Smooth muscle cell (in vitro differentiated cells): Measurements from ENCODE around the gene SLC26A3. TPM values are rescaled to one million over a fixed set of nuclear protein-coding genes. Genes with fewer than 3 reads are reported as not detected.

Source experiments
- DNase-seq: peaks from one replicate; lab custom pipeline; 2025; ENCODE audit not compliant: unreplicated experiment; lab: John Stamatoyannopoulos, UW
- H2AFZ ChIP-seq: fragments of 200-600 bp; sonication (generic); 2 replicates; pipeline ENCODE4 v1.6.0; 2016; ENCODE audit warnings: antibody characterized with exemption, low read depth, mild to moderate bottlenecking
- H3F3A ChIP-seq: fragments of 200-600 bp; sonication (generic); 2 replicates; pipeline ENCODE4 v1.6.0; 2017; ENCODE audit warnings: antibody characterized with exemption, low read depth
- H3K27ac ChIP-seq: fragments of 200-600 bp; sonication (generic); 2 replicates; pipeline ENCODE4 v1.5.1; 2016; ENCODE audit warnings: low read depth, mild to moderate bottlenecking
- H3K27me3 ChIP-seq: fragments of 200-600 bp; sonication (generic); 2 replicates; pipeline ENCODE4 v1.6.1; 2016; ENCODE audit warnings: low read depth, mild to moderate bottlenecking
- H3K36me3 ChIP-seq: fragments of 200-600 bp; sonication (generic); 2 replicates; pipeline ENCODE4 v1.5.1; 2016; ENCODE audit warnings: low read depth
- H3K4me1 ChIP-seq: fragments of 200-600 bp; sonication (generic); 2 replicates; pipeline ENCODE4 v1.5.1; 2016; ENCODE audit warnings: low read depth
- H3K4me2 ChIP-seq: fragments of 200-600 bp; sonication (generic); 2 replicates; pipeline ENCODE4 v1.6.0; 2016; ENCODE audit warnings: mild to moderate bottlenecking
- H3K4me3 ChIP-seq: fragments of 200-600 bp; sonication (generic); 2 replicates; pipeline ENCODE4 v1.5.1; 2016; ENCODE audit warnings: mild to moderate bottlenecking
- H3K79me2 ChIP-seq: fragments of 200-600 bp; sonication (generic); 2 replicates; pipeline ENCODE4 v1.6.0; 2016; ENCODE audit warnings: low read depth, mild to moderate bottlenecking
- H3K9ac ChIP-seq: fragments of 200-600 bp; sonication (generic); 2 replicates; pipeline ENCODE4 v1.6.0; 2016; ENCODE audit warnings: low read depth
- H3K9me3 ChIP-seq: fragments of 200-600 bp; sonication (generic); replicated peaks from 2 replicates; pipeline ENCODE4 v1.5.1; 2016; ENCODE audit warnings: low read depth
- H4K20me1 ChIP-seq: fragments of 200-600 bp; sonication (generic); 2 replicates; pipeline ENCODE4 v1.6.0; 2016; ENCODE audit warnings: low read depth
- WGBS: methylation state at CpG from one replicate; pipeline ENCODE4 v1.1.7; 2016; ENCODE audit warnings: low lambda C conversion rate; 5-methylcytosine and 5-hydroxymethylcytosine counted together
- polyA plus RNA-seq: library from polyadenylated mRNA; unstranded; fragments of >200 nt; fragmentation: Nextera tagmentation; extraction: Ambion mirVana; gene quantifications from 2 replicates; pipeline ENCODE4 v1.2.1, GENCODE V29; 2016
- total RNA-seq: library from RNA; depleted of rRNA; stranded (reverse); fragments of >200 nt; gene quantifications from 2 replicates; pipeline ENCODE4 v1.2.3, GENCODE V29; 2014
- TF ChIP-seq, protein P1 (sequence below): fragments of 200-600 bp; sonication (generic); IDR thresholded peaks from 2 replicates; pipeline ENCODE4 v1.5.1; 2017; ENCODE audit warnings: borderline replicate concordance, mild to moderate bottlenecking, antibody characterized with exemption; ENCODE audit not compliant: insufficient read depth, poor library complexity, severe bottlenecking

SLC26A3 gene
- total and polyA plus RNA-seq, 2 experiments from 2014 or later: not detected

GRCh38 chr7:107830420-107830819 lies 27.4 kb upstream of the SLC26A3 start:
- H3K4me2 ChIP-seq: no peak overlapping the region
- TF ChIP-seq, protein P1, sequence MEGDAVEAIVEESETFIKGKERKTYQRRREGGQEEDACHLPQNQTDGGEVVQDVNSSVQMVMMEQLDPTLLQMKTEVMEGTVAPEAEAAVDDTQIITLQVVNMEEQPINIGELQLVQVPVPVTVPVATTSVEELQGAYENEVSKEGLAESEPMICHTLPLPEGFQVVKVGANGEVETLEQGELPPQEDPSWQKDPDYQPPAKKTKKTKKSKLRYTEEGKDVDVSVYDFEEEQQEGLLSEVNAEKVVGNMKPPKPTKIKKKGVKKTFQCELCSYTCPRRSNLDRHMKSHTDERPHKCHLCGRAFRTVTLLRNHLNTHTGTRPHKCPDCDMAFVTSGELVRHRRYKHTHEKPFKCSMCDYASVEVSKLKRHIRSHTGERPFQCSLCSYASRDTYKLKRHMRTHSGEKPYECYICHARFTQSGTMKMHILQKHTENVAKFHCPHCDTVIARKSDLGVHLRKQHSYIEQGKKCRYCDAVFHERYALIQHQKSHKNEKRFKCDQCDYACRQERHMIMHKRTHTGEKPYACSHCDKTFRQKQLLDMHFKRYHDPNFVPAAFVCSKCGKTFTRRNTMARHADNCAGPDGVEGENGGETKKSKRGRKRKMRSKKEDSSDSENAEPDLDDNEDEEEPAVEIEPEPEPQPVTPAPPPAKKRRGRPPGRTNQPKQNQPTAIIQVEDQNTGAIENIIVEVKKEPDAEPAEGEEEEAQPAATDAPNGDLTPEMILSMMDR: no peak
- no peak overlapping the region for H3K9ac ChIP-seq
- no peaks in the 10 kb centered on the region for H3F3A ChIP-seq
- H3K9me3 ChIP-seq: no peaks in the 10 kb centered on the region
- H3K36me3 ChIP-seq: no peaks in the 10 kb centered on the region
- no peaks in the 10 kb centered on the region for H3K4me1 ChIP-seq
- no peak overlapping the region for H3K4me3 ChIP-seq
- H3K79me2 ChIP-seq: no peaks in the 10 kb centered on the region
- peaks cover 6% of the 10 kb centered on the region for H3K27me3 ChIP-seq
- H4K20me1 ChIP-seq: no peaks in the 10 kb centered on the region
- 88% methylated on average over 3 of the region's 3 CpGs for WGBS
- no peak for DNase-seq
- no peak overlapping the region for H3K27ac ChIP-seq
- no peak overlapping the region for H2AFZ ChIP-seq

- WGBS: 79% methylated on average over 4 of the region's 4 CpGs
- no peaks in the 10 kb centered on the region for H3F3A ChIP-seq
- no peaks in the 10 kb centered on the region for H4K20me1 ChIP-seq
- no peaks in the 10 kb centered on the region for H3K36me3 ChIP-seq
- no peak overlapping the region for H3K9ac ChIP-seq
- no peak overlapping the region for H3K4me3 ChIP-seq
- no peak overlapping the region for H3K27ac ChIP-seq
- H3K79me2 ChIP-seq: no peaks in the 10 kb centered on the region
- H2AFZ ChIP-seq: no peak overlapping the region
- no peaks in the 10 kb centered on the region for H3K4me1 ChIP-seq
- no peak overlapping the region for H3K4me2 ChIP-seq
- no peak for DNase-seq
- no peaks in the 10 kb centered on the region for H3K9me3 ChIP-seq
- TF ChIP-seq, protein P1: no peak
- no peaks in the 10 kb centered on the region for H3K27me3 ChIP-seq
Observed at GRCh38 chr7:107828540-107828939, 25.5 kb upstream of the SLC26A3 start.

GRCh38 chr7:107827501-107827900 lies 24.5 kb upstream of the SLC26A3 start:
- Histone ChIP-seq H3K4me2 (no peak overlapping the region), H3K27ac (no peak overlapping the region), H3K36me3 (no peaks in the 10 kb centered on the region), H3K79me2 (no peaks in the 10 kb centered on the region), H3F3A (no peaks in the 10 kb centered on the region), H3K9me3 (no peaks in the 10 kb centered on the region), H3K9ac (no peak overlapping the region), H3K4me3 (no peak overlapping the region), H2AFZ (no peak overlapping the region), H4K20me1 (no peaks in the 10 kb centered on the region), H3K27me3 (no peaks in the 10 kb centered on the region), H3K4me1 (no peaks in the 10 kb centered on the region)
- WGBS: 81% methylated on average over 2 of the region's 2 CpGs
- TF ChIP-seq, protein P1: no peak
- DNase-seq: no peak

DNA sequence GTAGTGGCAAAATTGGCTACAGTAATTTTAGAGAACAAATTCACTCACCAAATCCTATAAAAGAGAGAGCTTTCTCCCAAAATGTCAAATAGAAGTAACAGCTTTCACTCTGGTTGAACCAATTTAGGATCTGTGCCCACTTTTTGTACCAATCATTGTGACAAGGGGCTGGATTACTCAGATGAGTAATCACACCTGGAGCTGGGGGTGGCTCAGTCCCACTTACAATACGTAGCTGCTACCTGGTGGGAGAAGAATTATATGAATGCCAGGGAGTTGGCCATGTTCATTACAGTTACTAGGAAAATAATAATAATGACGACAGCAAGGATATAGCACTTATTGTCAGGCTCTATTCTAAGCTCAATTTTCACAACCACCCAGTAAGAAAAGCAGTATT lies 23.4 kb upstream of the SLC26A3 start:
- DNase-seq: no peak
- H3K27me3 ChIP-seq: no peaks in the 10 kb centered on the region
- H3K4me3 ChIP-seq: no peak overlapping the region
- H3K27ac ChIP-seq: no peak overlapping the region
- H3F3A ChIP-seq: no peaks in the 10 kb centered on the region
- no peak overlapping the region for H3K9ac ChIP-seq
- TF ChIP-seq, protein P1: no peak
- H3K4me1 ChIP-seq: no peaks in the 10 kb centered on the region
- no peaks in the 10 kb centered on the region for H4K20me1 ChIP-seq
- H3K9me3 ChIP-seq: no peaks in the 10 kb centered on the region
- H3K36me3 ChIP-seq: no peaks in the 10 kb centered on the region
- no peak overlapping the region for H2AFZ ChIP-seq
- H3K79me2 ChIP-seq: no peaks in the 10 kb centered on the region
- 74% methylated on average over 2 of the region's 2 CpGs for WGBS
- H3K4me2 ChIP-seq: no peak overlapping the region
